H9 (cell line): ENCODE measurements around the gene SLC51B. TPM values are rescaled to one million over a fixed set of nuclear protein-coding genes. Genes with fewer than 3 reads are reported as not detected.

ENCODE experiments used
- DNase-seq: peaks from one replicate; pipeline ENCODE4 v3.0.0-alpha.2; 2017
- H2AFZ ChIP-seq: one replicate; pipeline ENCODE4 v1.6.1; 2013; ENCODE audit warnings: mild to moderate bottlenecking, low read length, control low read depth, moderate library complexity
- H2AK5ac ChIP-seq: 2 replicates; pipeline ENCODE4 v1.6.1; 2013; ENCODE audit warnings: low read length, control low read depth, mixed read lengths; ENCODE audit not compliant: insufficient read length
- H2BK120ac ChIP-seq: one replicate; pipeline ENCODE4 v1.6.1; 2013; ENCODE audit warnings: low read depth, mild to moderate bottlenecking, low read length, control low read depth, inconsistent platforms; ENCODE audit not compliant: poor library complexity, severe bottlenecking
- H2BK12ac ChIP-seq: 2 replicates; pipeline ENCODE4 v1.6.1; 2013; ENCODE audit warnings: low read length, control low read depth, mixed read lengths, low read depth; ENCODE audit not compliant: insufficient read length
- H2BK15ac ChIP-seq: 2 replicates; pipeline ENCODE4 v1.6.1; 2013; ENCODE audit warnings: low read depth, low read length, control low read depth
- H2BK20ac ChIP-seq: one replicate; pipeline ENCODE4 v1.6.1; 2013; ENCODE audit warnings: low read depth, mild to moderate bottlenecking, low read length, control low read depth, inconsistent platforms; ENCODE audit not compliant: poor library complexity, severe bottlenecking
- H2BK5ac ChIP-seq: 2 replicates; pipeline ENCODE4 v1.6.1; 2013; ENCODE audit warnings: low read length, control low read depth, mixed read lengths; ENCODE audit not compliant: insufficient read length
- H3K14ac ChIP-seq: 2 replicates; pipeline ENCODE4 v1.6.1; 2013; ENCODE audit warnings: low read length, control low read depth; ENCODE audit not compliant: insufficient read depth
- H3K18ac ChIP-seq: 2 replicates; pipeline ENCODE4 v1.6.1; 2013; ENCODE audit warnings: low read depth, mild to moderate bottlenecking, mixed read lengths, low read length, control low read depth; ENCODE audit not compliant: insufficient read length
- H3K23ac ChIP-seq: 2 replicates; pipeline ENCODE4 v1.6.1; 2013; ENCODE audit warnings: low read length, control low read depth, mixed read lengths, low read depth; ENCODE audit not compliant: insufficient read length
- H3K23me2 ChIP-seq: 2 replicates; pipeline ENCODE4 v1.6.1; 2013; ENCODE audit warnings: low read depth, mild to moderate bottlenecking, mixed read lengths, low read length, control low read depth; ENCODE audit not compliant: insufficient read length, poor library complexity, severe bottlenecking
- H3K27ac ChIP-seq: 2 replicates; pipeline ENCODE4 v1.5.1; 2013; ENCODE audit warnings: low read length, control low read depth, mixed read lengths, low read depth; ENCODE audit not compliant: insufficient read length
- H3K27me3 ChIP-seq: 2 replicates; pipeline ENCODE4 v1.6.1; 2013; ENCODE audit warnings: low read length, control low read depth, inconsistent platforms; ENCODE audit not compliant: insufficient read depth
- H3K4ac ChIP-seq: 2 replicates; pipeline ENCODE4 v1.6.1; 2013; ENCODE audit warnings: low read depth, mild to moderate bottlenecking, control low read depth, inconsistent platforms, low read length, moderate library complexity
- H3K4me1 ChIP-seq: 2 replicates; pipeline ENCODE4 v1.6.1; 2013; ENCODE audit warnings: low read length, control low read depth, inconsistent platforms; ENCODE audit not compliant: insufficient read depth
- H3K4me2 ChIP-seq: 2 replicates; pipeline ENCODE4 v1.6.1; 2013; ENCODE audit warnings: low read length, control low read depth, mixed read lengths; ENCODE audit not compliant: insufficient read length, insufficient read depth
- H3K56ac ChIP-seq: 2 replicates; pipeline ENCODE4 v1.6.1; 2013; ENCODE audit warnings: low read depth, mild to moderate bottlenecking, mixed read lengths, low read length, control low read depth; ENCODE audit not compliant: insufficient read length
- H3K79me1 ChIP-seq: 2 replicates; pipeline ENCODE4 v1.6.1; 2013; ENCODE audit warnings: low read depth, mild to moderate bottlenecking, moderate library complexity, low read length, control low read depth, inconsistent platforms; ENCODE audit not compliant: insufficient read depth, poor library complexity, severe bottlenecking
- H3K79me2 ChIP-seq: 2 replicates; pipeline ENCODE4 v1.6.1; 2013; ENCODE audit warnings: low read length, control low read depth, inconsistent platforms; ENCODE audit not compliant: insufficient read depth
- H3K9ac ChIP-seq: 2 replicates; pipeline ENCODE4 v1.6.1; 2013; ENCODE audit warnings: low read length, control low read depth, mixed read lengths; ENCODE audit not compliant: insufficient read length; ENCODE audit errors: extremely low read depth
- H3K9me3 ChIP-seq: one replicate; pipeline ENCODE4 v1.6.1; 2013; ENCODE audit warnings: low read depth, low read length, inconsistent platforms; ENCODE audit not compliant: control insufficient read depth
- H3T11ph ChIP-seq: one replicate; pipeline ENCODE4 v1.6.1; 2013; ENCODE audit warnings: mild to moderate bottlenecking, low read length, control low read depth, inconsistent platforms
- H4K20me1 ChIP-seq: one replicate; pipeline ENCODE4 v1.6.1; 2013; ENCODE audit not compliant: control insufficient read depth, insufficient read length, insufficient read depth
- H4K5ac ChIP-seq: 2 replicates; pipeline ENCODE4 v1.6.1; 2013; ENCODE audit warnings: low read depth, mild to moderate bottlenecking, mixed read lengths, low read length, control low read depth; ENCODE audit not compliant: insufficient read length
- H4K8ac ChIP-seq: replicated peaks from 2 replicates; pipeline ENCODE4 v1.6.1; 2013; ENCODE audit warnings: low read length, control low read depth, mixed read lengths, low read depth; ENCODE audit not compliant: insufficient read length
- H4K91ac ChIP-seq: 2 replicates; pipeline ENCODE4 v1.6.1; 2013; ENCODE audit warnings: low read depth, mild to moderate bottlenecking, moderate library complexity, mixed read lengths, low read length, control low read depth; ENCODE audit not compliant: insufficient read length
- H3K27ac Mint-ChIP-seq, 3 experiments: 2 replicates in 2 of 3; 3 replicates in 1 of 3; pipeline ENCODE4 v1.8.0; 2020 to 2021; ENCODE audit warnings: mixed read lengths in 3 of 3, mild to moderate bottlenecking in 1 of 3, moderate library complexity in 1 of 3
- H3K27me3 Mint-ChIP-seq: 2 replicates; pipeline ENCODE4 v1.8.0; 2021; ENCODE audit warnings: low read depth, mild to moderate bottlenecking, moderate library complexity, mixed read lengths
- H3K36me3 Mint-ChIP-seq, 3 experiments: 2 replicates in 2 of 3; 3 replicates in 1 of 3; pipeline ENCODE4 v1.8.0; 2020 to 2021; ENCODE audit warnings: low read depth in 3 of 3, mixed read lengths in 3 of 3; ENCODE audit not compliant: insufficient read depth in 1 of 3
- H3K4me1 Mint-ChIP-seq, 2 experiments: 2 replicates each; pipeline ENCODE4 v1.8.0; 2020; ENCODE audit warnings: mixed read lengths in 2 of 2
- H3K4me3 Mint-ChIP-seq, 2 experiments: 2 replicates in 1 of 2; 3 replicates in 1 of 2; pipeline ENCODE4 v1.8.0; 2020 to 2021; ENCODE audit warnings: mild to moderate bottlenecking in 2 of 2, mixed read lengths in 2 of 2, moderate library complexity in 1 of 2
- H3K9me3 Mint-ChIP-seq, 2 experiments: 2 replicates in 1 of 2; 3 replicates in 1 of 2; pipeline ENCODE4 v1.8.0; 2020; ENCODE audit warnings: mild to moderate bottlenecking in 2 of 2, mixed read lengths in 2 of 2, moderate library complexity in 1 of 2
- WGBS: extraction: QIAGEN DNeasy Blood & Tissue Kit; methylation state at CpG from one replicate; pipeline ENCODE4 v1.1.7; 2013; ENCODE audit warnings: missing lambda C conversion rate, low lambda C conversion rate, mixed read lengths; ENCODE audit not compliant: insufficient read length; ENCODE audit errors: extremely low coverage; 5-methylcytosine and 5-hydroxymethylcytosine counted together
- total RNA-seq: library from RNA; stranded (reverse); gene quantifications from 2 replicates; pipeline ENCODE4 v1.2.1, GENCODE V29; 2021
- TF ChIP-seq, protein P1 (sequence below): fragments of 200-600 bp; sonication (generic); conservative IDR thresholded peaks from 3 replicates; pipeline ENCODE4 v1.8.0; 2021; ENCODE audit warnings: antibody characterized with exemption, mild to moderate bottlenecking

Gene SLC51B
- total RNA-seq, 1 experiment from 2014 or later: not detected

DNA sequence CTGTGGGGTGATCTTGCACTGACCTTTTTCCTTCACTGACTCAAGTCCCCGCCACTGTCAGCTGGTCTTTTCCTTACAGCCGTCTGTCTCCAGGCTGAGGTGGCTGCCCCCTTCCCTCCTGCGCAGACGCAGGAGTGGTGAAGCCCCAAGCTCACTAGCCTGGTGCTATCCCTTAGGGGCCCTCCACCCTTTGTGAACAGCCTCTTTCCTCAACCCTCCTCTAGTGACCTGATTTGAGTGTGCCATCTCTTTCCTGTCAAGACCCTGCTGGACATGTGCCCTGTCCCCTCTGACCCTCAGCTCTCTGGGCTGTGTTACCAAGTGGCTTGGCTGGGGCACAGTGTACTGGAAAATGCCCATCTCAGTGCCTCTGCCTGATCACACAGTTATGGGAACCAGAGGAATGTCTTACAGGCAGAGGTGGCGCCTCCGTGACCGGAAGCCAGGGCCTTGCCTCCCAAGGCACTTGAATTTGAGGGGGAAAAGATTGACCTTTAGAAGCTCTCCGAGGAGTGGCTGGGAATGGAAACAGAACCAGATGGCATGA, 40.1 kb downstream of the SLC51B start:
- Histone ChIP-seq H4K91ac (no peak overlapping the region), H4K20me1 (no peaks in the 10 kb centered on the region), H3K27ac (no peak overlapping the region), H2BK12ac (no peak overlapping the region), H3K4me2 (no peak overlapping the region), H3K14ac (no peak overlapping the region), H2BK20ac (no peak overlapping the region), H3K9ac (no peak overlapping the region), H3K23me2 (no peaks in the 10 kb centered on the region), H3K27me3 (no peaks in the 10 kb centered on the region), H3K18ac (no peak overlapping the region), H3K79me2 (no peaks in the 10 kb centered on the region), H3T11ph (no peak overlapping the region), H2BK15ac (no peak overlapping the region), H3K23ac (no peak overlapping the region), H2AK5ac (no peak overlapping the region), H4K8ac (no peak overlapping the region), H4K5ac (no peak overlapping the region), H3K9me3 (no peaks in the 10 kb centered on the region), H3K56ac (no peak overlapping the region), H2BK5ac (no peak overlapping the region), H2BK120ac (no peak overlapping the region), H3K4me1 (peaks cover 16% of the 10 kb centered on the region; the same call in 1 of the 2 replicates), H3K4ac (no peak overlapping the region), H2AFZ (no peak overlapping the region), H3K79me1 (no peaks in the 10 kb centered on the region)
- TF ChIP-seq, protein P1, sequence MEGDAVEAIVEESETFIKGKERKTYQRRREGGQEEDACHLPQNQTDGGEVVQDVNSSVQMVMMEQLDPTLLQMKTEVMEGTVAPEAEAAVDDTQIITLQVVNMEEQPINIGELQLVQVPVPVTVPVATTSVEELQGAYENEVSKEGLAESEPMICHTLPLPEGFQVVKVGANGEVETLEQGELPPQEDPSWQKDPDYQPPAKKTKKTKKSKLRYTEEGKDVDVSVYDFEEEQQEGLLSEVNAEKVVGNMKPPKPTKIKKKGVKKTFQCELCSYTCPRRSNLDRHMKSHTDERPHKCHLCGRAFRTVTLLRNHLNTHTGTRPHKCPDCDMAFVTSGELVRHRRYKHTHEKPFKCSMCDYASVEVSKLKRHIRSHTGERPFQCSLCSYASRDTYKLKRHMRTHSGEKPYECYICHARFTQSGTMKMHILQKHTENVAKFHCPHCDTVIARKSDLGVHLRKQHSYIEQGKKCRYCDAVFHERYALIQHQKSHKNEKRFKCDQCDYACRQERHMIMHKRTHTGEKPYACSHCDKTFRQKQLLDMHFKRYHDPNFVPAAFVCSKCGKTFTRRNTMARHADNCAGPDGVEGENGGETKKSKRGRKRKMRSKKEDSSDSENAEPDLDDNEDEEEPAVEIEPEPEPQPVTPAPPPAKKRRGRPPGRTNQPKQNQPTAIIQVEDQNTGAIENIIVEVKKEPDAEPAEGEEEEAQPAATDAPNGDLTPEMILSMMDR: no peak
- Mint-ChIP-seq H3K9me3 (no peaks in the 10 kb centered on the region; a peak in 1 of 5 replicates), H3K36me3 (no peaks in the 10 kb centered on the region), H3K27me3 (peaks cover 24% of the 10 kb centered on the region), H3K27ac (peak overlapping the region in 1 of 3 experiments; percentile 91; a peak in 2 of 7 replicates), H3K4me1 (peaks cover 62 to 77% of the 10 kb centered on the region in 2 experiments), H3K4me3 (no peak overlapping the region)
- DNase-seq: no peak
- WGBS: no CpG with 5 or more reads among the region's 8 CpGs
